ENCODE measurements around the gene NUDT5.
"Not testable (repeated sequence)": the region's sequence is repeated elsewhere in the genome, so short reads cannot be mapped to it uniquely, and the experiment has no call there.

Gene NUDT5

GRCh38 chr10:12195603-12196506, at the start of gene NUDT5, which contains the start of gene CDC123:
Gene NUDT5 (minus strand): TSS chr10:12195891. CDS start chr10:12186291, 9,600 bp downstream.
Gene CDC123 (plus strand): TSS chr10:12196188. CDS start chr10:12196246, 58 bp downstream.
- peak; percentile 96 for DNase-seq
- in situ Hi-C loops (cut with MboI; ENCODE audit: low pct_unique_long_range_greater_than_20kb, low sequenced_read_pairs) = no loop called here

- in situ Hi-C loops (cut with MboI; ENCODE audit: low pct_unique_long_range_greater_than_20kb, low sequenced_read_pairs) = no loop called here
- DNase-seq = peak; percentile 97
Measured at GRCh38 chr10:12243864-12244620, 48.4 kb upstream of the NUDT5 start.

- peak; percentile 80 for DNase-seq
- in situ Hi-C loops (cut with MboI; ENCODE audit: low pct_unique_long_range_greater_than_20kb, low sequenced_read_pairs) = no loop called here
Measured at GRCh38 chr10:12241810-12242529, 46.3 kb upstream of the NUDT5 start.

GRCh38 chr10:12238821-12239220, 43.1 kb upstream of the NUDT5 start:
- in situ Hi-C loops (cut with MboI; ENCODE audit: low pct_unique_long_range_greater_than_20kb, low sequenced_read_pairs) = no loop called here
- DNase-seq = no peak

GRCh38 chr10:12237265-12238220, 41.9 kb upstream of the NUDT5 start:
- in situ Hi-C loops (cut with MboI; ENCODE audit: low pct_unique_long_range_greater_than_20kb, low sequenced_read_pairs) = no loop called here
- no peak for DNase-seq

GRCh38 chr10:12235796-12236195, 40.1 kb upstream of the NUDT5 start:
- in situ Hi-C loops (cut with MboI; ENCODE audit: low pct_unique_long_range_greater_than_20kb, low sequenced_read_pairs) = no loop called here
- no peak for DNase-seq

- in situ Hi-C loops (cut with MboI; ENCODE audit: low pct_unique_long_range_greater_than_20kb, low sequenced_read_pairs) = no loop called here
- DNase-seq = no peak
Measured at GRCh38 chr10:12235116-12235694, 39.5 kb upstream of the NUDT5 start.

GRCh38 chr10:12234687-12235086, 39.0 kb upstream of the NUDT5 start:
- in situ Hi-C loops (cut with MboI; ENCODE audit: low pct_unique_long_range_greater_than_20kb, low sequenced_read_pairs); DNase-seq: not testable (repeated sequence)

- in situ Hi-C loops (cut with MboI; ENCODE audit: low pct_unique_long_range_greater_than_20kb, low sequenced_read_pairs) = no loop called here
- DNase-seq = no peak
Measured at GRCh38 chr10:12228851-12229250, 33.2 kb upstream of the NUDT5 start.

GRCh38 chr10:12226438-12226837, 30.7 kb upstream of the NUDT5 start:
- in situ Hi-C loops (cut with MboI; ENCODE audit: low pct_unique_long_range_greater_than_20kb, low sequenced_read_pairs); DNase-seq: not testable (repeated sequence)

GRCh38 chr10:12225444-12225843, 29.8 kb upstream of the NUDT5 start:
- DNase-seq = no peak
- in situ Hi-C loops (cut with MboI; ENCODE audit: low pct_unique_long_range_greater_than_20kb, low sequenced_read_pairs) = no loop called here

- in situ Hi-C loops (cut with MboI; ENCODE audit: low pct_unique_long_range_greater_than_20kb, low sequenced_read_pairs) = no loop called here
Measured at GRCh38 chr10:12221323-12222298, 25.9 kb upstream of the NUDT5 start.

GRCh38 chr10:12218991-12219390, 23.3 kb upstream of the NUDT5 start:
- no peak for DNase-seq
- in situ Hi-C loops (cut with MboI; ENCODE audit: low pct_unique_long_range_greater_than_20kb, low sequenced_read_pairs) = no loop called here

More at GRCh38 chr10:12221323-12222298, 25.9 kb upstream of the NUDT5 start:
- no peak for DNase-seq

- in situ Hi-C loops (cut with MboI; ENCODE audit: low pct_unique_long_range_greater_than_20kb, low sequenced_read_pairs) = no loop called here
- DNase-seq = peak; percentile 65
Measured at GRCh38 chr10:12214763-12215218, 19.1 kb upstream of the NUDT5 start.

GRCh38 chr10:12214093-12214492, 18.4 kb upstream of the NUDT5 start:
- in situ Hi-C loops (cut with MboI; ENCODE audit: low pct_unique_long_range_greater_than_20kb, low sequenced_read_pairs) = no loop called here
- DNase-seq = no peak

- in situ Hi-C loops (cut with MboI; ENCODE audit: low pct_unique_long_range_greater_than_20kb, low sequenced_read_pairs) = no loop called here
- no peak for DNase-seq
Measured at GRCh38 chr10:12213621-12214020, 17.9 kb upstream of the NUDT5 start.

- in situ Hi-C loops (cut with MboI; ENCODE audit: low pct_unique_long_range_greater_than_20kb, low sequenced_read_pairs) = no loop called here
- DNase-seq = no peak
Measured at GRCh38 chr10:12212454-12212853, 16.8 kb upstream of the NUDT5 start.

Data from KBM-7 (cell line).